ENCODE measurements around the gene TBC1D10A. TPM values are rescaled to one million over a fixed set of nuclear protein-coding genes. Genes with fewer than 3 reads are reported as not detected.
"Not testable (repeated sequence)": the region's sequence is repeated elsewhere in the genome, so short reads cannot be mapped to it uniquely, and the experiment has no call there.

TBC1D10A gene
- total RNA-seq, 1 experiment from 2014 or later, result 12.1 TPM

DNA sequence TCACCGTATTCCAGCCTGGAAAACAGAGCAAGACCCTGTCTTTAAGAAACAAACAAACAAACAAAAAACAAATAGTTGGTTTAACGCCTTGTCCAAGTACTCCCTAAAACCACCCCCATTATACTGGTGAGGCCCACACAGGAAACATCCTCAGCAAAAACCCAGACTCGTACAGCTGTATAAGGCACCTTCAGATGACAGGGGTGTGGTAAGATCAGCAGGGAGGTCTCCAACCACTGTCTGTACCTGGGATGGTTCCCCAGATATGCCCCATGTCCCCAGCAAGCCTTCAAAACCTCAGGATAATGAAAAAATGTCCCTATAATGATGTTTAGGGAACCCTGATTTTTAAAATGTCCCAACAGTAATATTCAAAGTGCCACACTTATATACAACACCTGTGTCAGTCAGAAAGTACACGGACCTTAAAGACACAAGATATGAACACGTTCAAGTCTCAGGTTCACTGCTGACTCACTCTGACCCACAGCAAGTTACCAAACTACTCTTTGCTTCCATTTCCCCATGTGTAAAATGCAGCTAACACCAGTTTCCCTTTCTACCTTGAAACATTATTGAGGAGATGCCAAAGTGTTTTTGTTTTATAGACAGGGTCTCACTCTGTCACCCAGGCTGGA is 20.6 kb upstream of the TBC1D10A start:
- no peak for DNase-seq (ENCODE audit: low spot score)

DNA sequence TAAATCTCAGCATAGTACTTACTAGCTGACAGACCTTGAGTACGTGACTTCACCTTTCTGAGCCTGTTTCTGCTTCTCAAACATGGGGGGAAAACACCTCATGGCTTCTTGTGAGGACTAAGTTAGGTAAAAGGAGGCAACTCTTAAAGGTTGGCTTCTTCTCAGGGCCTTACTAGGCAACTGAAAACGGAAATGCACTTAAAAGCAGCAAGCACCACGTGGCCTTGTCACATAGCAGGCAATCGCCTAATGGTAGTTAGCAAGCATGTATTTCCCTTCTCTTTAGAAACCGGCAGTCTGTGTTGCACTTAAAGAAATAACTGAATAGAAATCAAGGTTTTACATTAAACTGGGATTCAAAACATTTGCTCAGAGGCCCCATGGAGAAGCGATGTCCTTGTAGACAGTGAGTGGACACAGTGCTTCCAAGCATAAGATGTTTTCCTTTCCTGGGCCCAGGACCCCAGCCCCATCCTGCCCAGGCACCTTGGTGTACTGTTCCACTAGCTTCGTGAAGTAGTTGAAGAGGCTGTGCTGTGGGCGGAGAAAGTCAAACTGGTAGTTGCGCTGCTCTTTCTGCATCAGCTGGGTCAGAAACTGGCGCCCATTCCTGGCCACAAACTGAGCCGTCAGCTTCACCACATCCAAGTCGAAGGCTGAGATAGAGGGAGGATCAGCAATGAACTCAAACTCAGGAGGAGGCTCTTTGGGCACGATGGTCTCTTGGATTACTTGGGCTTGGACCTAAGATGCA is 17.9 kb upstream of the TBC1D10A start:
- DNase-seq (ENCODE audit: low spot score), result no peak

DNA sequence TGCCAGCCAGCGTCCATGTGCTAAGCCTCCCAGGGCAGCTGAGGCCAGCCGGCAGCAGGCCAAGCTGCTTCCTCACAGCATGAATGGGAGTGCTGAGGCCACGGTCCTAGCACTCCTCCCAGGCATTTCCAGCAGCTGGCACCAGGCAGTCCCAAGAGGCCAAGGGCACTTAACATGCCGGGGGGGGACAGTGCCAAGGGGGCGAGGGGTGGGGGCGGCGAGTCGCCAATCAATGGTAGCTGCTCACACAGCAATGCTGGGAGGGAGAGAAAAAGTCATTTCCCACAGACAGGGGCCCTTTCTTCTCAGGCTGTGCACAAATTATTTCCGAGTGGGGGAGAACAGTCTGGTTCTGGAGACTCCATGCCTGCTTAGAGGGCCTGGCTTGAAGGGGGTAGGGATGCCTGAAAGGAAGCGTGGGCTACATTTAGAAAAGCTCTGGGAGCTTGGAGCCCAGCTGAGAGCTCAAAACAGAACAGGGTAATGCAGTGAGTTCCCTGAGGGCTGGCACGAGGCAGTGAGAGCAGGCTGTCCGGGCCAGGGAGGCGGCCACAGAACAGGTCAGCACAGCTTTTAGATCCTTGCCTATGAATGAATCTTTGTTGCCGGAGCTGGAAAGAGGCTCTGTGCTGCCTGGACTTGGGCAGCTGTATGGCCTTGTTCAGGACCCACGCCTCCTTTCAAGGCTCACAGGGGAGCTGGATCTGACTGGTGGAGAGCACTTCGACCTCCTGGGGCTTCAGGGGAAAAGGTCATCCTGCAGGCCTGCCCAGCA is 14.4 kb upstream of the TBC1D10A start:
- no peak for DNase-seq (ENCODE audit: low spot score)

DNA sequence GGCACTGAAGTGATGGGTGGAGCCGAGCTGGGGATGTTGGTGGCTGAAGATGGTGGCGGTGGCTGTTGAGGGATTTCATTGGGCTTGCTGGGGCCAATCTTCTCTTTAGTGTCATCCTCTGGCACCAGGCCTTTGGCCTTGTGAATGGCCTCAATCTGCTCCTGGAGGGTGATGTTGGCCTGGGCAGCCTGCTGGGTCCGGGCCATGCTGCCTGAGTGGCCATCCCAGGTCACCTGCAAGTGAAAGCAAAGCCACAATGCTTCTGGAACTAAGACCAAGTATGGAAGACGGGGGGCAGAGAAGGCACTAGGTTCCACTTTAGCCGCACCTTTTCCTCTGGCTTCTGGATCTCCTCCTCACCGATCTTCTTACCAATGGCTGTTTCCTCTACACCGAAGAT is 12.1 kb upstream of the TBC1D10A start:
- no peak for DNase-seq (ENCODE audit: low spot score)

DNA sequence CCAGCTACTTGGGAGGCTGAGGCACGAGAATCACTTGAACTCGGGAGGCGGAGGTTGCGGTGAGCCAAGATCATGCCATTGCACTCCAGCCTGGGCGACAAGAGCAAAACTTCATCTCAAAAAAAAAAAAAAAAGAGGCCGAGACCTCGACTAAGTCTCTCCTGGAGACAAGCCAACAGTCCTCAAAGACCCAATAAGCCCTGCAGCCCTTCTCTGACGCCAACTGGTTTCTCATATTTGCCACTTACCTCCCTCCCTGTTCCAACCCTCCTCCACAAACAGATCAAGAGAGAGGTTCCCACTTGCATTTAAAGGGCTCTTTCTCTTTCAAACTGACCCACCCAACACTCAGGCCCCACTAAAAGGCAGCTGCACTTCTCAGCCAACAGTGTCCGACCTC is 11.6 kb upstream of the TBC1D10A start:
- DNase-seq (ENCODE audit: low spot score), result not testable (repeated sequence)

DNA sequence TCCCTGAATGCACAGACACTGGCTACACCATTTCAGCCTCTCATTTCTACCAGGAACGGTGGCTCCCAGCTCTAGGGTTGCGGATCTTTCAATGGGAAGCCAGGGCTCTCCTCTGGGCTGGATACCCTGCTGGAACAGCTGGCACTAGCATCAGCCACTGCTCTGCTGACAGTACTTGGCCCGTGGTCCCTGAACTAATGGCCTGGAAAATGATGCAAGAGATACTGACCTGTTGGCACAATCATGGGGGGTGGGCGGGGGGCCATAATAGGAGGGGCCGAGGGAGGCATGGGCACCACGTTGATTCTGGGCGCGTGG is 10.7 kb upstream of the TBC1D10A start:
- DNase-seq (ENCODE audit: low spot score), result no peak

DNA sequence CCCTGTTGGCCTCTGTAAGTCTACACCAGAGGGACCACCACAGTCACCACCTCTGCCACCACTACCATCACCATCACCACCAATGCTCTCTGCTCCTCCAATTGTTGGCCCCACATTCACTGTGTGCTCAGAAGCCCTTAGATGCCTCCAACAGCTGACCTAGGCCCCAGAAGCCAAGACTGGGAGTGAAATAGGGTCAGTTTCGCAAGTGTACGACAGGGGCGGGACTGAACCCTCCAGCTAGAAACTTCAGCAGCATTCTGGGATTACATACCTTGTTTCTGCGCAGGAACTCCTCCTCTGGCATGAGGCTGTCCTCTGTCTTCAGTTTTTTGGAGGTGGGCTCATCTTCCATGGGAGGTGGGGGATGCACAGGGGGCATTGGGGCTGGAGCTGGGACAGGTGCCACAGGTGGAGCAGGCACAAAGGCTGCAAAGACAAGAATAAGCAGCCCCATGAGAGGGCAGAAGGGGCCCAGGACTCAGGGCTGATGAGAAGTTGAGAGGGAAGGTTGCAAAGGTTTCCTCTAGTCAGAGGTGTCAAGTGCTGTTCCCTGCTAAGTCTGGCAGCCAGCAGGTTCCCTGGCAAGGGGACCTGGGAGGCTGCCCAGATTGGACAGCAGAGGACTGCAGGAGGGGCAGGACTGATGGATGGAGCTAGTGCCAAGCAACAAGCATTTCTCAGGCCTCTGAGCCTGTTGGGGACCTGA is 10.2 kb upstream of the TBC1D10A start:
- DNase-seq (ENCODE audit: low spot score), result no peak

DNA sequence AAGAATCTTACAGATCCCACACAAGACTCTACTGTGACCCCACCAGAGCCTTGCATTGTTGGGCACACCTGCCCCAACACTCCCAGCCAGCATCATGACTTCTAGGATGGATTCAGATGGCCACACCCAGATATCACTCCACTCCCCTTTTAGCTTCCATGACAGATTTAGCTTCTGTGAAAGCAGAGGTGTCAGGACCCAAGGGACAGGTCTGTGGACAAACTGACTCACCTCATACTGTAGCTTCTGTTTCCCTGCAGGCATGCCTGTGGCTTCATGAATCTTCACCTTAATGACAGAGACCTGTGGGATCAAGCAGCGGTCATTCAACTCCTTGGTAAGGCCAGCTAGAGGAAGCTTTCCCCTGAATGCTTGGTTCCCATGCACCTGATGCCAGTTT is 8.5 kb upstream of the TBC1D10A start:
- no peak for DNase-seq (ENCODE audit: low spot score)

DNA sequence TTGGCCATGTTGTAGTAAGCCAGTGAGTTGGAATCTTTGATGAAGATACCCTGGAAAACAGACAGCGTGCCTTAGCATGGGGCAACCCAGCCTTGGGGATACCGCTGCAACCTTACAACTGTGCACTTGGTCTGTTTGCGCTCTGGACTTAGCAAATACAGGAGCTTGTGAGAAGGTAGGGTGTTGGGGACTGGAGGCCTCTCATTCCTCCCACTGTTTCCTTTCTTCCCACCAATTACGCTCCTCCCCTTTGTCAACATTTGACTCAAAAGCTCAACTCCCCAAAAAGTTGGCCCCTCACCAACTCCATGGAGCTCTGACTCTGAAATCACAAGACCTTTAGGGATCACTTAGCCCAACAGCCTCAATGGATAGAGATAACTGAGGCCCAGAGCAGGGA is 7.9 kb upstream of the TBC1D10A start:
- DNase-seq (ENCODE audit: low spot score), result no peak

DNA sequence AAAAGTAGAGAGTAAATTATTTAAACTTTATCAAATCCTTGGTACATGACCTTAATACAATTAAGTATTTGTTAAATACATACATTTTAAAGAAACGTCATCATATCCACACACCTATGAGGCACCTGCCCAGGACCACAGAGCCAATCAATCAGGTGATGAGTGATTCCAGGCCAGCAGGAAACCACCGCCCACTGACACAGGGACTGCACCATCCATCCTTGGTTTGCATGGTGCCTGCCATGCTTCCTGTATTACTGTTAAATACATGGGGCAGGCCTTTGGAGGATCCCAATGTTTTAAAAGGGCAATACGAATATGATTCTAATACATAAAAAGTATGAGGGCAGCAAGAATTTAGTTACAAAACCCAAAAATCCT is 7.0 kb upstream of the TBC1D10A start:
- no peak for DNase-seq (ENCODE audit: low spot score)

DNA sequence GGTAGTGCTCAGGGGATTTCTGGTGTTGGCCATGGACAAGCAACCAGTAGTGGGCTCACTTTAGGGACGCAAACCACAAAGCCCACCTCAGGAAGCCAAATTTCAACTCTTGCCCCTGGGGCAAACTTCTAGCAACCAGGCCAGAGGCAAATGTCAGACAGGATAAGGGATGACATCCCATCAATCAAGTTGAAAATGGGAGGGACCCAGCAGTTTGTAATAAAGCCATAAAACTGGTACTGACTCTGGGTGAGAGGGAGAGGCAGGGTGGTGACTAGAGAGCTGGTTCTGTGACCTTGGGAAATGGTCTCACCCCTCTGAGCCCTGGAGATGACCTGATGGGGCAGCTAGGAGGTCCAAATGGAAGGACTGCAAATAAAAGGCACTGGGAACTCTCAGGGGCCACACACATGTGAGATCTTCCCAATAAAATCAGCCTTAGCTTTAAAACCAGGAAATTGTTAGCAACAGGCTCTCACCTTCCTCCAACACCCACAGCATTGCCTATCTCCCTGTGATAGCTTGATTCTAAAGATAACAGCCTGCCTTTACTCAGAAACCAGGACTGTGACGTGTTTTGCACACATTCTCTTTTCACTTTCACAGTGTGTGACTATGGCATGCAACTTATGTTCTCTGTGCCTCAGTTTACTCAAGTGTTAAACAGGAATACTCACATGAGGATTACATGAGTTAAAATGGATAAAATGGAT is 6.4 kb upstream of the TBC1D10A start:
- no peak for DNase-seq (ENCODE audit: low spot score)

DNA sequence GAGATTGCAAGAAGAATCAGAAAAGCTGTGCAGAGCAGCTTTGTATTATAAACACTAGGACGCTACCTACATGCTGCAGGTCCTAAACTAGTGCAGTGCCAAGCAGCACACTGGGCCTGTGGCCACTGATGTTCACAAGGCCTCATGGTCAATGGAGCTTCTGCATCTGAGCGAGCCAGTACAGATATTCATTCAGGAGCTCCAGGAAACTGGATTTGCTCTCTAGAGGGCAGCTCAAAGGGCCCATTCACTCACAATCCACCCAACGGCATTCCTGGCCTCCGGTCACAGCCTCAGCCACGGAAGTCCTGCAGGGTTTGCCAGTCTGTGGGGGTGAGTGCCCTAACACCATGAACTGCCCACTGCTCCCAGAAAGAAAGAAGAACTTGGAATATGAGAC is 5.8 kb upstream of the TBC1D10A start:
- DNase-seq (ENCODE audit: low spot score), result no peak

DNA sequence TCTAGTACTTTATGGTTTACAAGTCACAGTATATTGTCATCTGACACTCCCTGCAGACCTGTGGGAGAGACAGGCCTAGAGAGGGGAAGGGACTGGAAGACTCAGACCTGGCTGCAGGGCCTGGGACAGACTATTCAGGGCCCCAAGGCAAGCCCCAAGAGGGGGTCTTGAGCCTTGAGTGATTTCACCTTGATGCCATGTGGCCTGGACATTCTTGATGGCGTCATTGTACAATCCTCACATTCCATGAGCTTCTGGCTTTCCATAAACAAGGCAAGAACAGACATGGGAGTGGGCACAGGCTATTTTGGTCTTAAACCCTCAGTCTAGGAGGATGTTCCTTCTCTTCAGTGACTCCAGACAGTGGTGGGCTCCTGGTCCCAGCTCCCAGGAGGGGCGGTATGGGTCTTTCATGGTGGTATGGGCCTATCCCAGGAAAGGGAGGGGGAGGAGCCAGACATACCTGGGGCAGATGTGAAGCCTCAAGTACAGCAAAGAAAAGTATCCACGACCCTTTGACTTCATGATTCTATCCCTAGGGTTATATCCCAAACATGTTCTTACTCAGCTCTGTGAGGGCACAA is 1.8 kb upstream of the TBC1D10A start:
- no peak for DNase-seq (ENCODE audit: low spot score)

DNA sequence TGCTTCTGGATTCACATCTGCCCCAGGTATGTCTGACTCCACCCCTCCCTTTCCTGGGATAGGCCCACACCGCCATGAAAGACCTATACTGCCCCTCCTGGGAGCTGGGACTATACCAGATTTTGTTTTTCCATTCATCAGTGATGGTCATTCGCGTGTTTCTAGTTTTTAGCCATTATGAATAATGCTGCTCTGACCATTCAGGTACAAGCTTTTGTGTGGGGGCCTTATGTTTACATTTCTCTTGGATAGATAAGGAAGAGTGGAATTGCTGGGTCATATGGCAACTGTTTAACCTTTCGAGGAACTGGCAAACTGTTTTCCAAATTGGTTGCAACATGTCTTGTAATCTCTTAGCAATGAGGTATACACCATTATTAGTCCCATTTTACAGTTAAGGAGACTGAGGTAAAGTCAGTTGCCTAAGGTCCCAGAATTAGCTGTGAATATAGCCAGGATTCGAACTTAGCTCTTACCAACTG is 1.2 kb upstream of the TBC1D10A start:
- no peak for DNase-seq (ENCODE audit: low spot score)

DNA sequence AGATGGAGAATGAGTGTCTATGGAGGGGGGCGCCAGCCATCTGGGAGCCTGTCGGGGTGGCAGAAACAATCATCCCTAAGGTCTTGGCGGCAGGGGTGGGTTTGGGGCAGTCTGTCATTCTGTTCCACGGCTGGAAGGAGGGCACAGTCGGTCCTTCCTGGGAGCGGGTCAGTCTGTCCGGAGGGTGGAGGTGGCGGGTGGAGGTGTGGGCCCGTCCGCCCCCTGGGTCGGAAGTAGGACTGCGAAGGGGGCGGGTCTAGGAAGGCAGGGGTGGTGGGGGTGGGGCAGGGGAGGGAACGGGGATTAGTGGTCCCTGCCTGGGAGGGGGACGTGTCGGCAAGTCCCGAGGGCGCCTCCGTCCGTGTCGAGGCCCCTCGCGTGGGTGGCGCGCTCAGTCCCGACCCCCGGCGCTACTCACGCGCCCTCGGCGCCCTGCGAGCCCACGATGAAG is 461 bp downstream of the TBC1D10A start:
- no peak for DNase-seq (ENCODE audit: low spot score)

DNA sequence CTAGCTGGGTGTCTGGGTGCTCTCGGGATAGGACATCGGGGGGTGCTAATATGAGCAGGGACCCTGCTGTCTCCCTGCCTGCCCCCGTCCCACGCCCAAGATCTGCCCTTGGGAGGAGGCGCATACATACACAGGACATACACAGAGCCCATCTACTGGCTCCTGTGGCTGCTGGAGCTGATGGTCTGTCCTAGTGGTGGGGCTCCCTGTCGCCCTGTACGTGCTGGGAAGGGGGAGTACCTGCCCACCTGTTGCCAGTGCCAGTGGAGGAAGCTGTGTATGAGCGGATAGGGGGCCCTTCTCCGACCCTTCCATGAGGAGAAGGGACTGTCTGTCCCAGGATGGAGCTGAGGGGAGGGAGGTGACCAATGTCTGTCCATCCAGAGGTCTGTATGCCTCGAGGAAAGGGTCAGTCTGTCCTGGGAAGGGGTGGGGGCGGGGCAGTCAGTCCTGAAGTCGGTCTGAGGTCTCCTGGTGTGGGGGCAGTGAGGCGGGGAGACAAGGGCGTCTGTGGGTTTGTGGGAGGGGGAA is 952 bp downstream of the TBC1D10A start:
- no peak for DNase-seq (ENCODE audit: low spot score)

DNA sequence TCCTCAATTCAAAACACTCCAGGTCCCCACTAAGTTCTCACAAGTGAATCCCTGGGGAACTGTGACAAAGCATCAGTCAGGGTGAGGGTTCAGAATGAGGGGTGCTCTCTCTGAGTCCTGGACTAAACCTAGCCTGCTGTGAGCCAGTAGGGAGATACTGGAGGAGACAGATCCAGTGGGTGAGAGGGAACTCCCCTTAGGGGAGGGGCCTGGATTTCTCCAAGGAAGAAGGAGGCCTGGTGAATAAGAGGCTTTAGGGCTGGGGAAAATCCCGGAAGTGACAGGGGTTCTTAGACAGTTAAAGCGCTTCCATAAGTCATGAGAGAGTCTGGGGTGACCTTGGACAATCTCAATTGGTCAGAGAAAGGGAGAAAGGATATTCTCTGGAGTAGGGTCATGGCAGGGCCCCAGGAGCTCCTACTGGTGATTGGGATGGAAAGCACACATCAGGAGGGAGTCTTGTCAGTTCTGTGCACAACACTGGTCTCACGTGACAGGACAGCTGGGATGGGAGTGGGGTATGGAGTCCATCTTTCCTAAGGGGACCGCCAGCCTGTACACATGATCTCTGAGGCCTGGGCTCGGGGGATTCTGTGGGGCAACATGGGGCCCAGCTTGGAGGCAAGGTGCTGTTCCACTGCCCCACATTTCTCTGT is 1.5 kb downstream of the TBC1D10A start:
- peak; percentile 89 for DNase-seq (ENCODE audit: low spot score)

DNA sequence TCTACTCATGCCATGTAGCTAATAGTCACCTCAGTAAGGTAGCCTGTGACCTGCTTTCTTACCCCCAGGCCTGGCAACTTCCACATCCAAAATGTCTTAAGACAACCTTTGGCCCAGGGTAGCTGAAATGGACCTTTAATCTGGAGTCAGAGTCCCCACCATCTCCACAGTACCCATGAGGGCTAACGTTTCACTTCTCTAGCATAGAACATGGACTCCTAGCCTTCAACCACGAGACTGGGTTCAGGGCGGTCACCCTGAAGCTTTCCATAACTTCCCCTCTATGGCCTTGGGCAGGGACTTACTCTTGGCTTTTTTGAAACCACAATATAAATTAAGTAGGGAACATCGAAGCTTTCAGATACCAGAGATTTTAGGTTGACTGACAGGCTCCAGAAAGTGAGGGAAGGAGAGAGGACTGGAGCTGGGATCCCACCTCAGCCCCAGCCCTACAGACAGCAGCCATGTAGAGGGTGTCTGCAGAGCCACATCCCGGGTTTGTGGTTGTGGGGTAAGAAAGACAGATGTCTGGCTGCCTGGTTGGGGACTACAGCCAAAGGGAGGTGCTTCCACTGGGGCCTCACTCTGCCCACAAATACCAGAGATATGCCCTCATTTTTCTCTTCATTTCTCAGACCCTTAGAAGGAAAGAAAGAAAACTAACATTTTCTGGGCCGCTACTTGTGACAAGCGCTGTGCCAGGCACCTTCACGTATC is 2.6 kb downstream of the TBC1D10A start:
- no peak for DNase-seq (ENCODE audit: low spot score)

DNA sequence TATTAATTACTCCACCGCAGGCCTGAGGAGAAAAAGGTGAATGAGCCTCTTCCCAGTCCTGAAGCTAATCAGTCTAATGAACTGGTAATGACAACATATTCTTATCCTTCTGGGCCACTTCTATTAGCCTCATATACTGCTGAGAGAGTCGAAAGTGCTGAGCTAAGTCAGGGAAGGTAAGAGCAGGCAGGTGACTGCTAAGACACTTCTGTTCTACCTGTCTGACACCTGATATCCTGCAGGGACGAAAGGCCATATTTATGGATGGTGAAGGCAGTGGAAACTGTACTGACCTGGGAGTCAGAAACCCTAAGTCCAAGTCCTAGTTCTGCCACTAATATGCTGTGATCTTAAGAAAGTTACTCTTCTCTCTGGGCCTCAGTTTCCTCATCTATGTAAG is 3.5 kb downstream of the TBC1D10A start:
- no peak for DNase-seq (ENCODE audit: low spot score)

DNA sequence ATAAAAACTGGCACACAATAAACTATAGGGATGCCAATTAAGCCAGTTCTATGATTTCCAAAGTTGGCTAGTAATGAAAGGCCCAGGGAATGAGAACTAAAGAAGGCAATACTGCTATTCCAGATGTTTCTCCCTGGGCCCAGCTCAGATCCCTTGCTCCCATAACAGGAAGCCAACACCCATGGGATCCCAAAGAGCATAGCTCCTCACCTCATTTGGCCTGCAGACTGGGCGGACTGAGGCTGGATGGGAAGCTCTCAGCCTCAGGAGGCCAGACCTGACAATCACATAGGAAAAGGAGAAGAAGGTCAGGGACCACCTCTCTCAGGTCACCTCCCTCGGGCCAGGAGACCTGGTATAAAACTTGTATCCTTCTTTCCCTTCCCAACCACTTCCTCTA is 5.3 kb downstream of the TBC1D10A start:
- DNase-seq (ENCODE audit: low spot score), result no peak

Data from A172 (cell line).